Mesodermal cell (in vitro differentiated cells): Measurements from ENCODE around the gene CADM4.
"Not testable (repeated sequence)": the region's sequence is repeated elsewhere in the genome, so short reads cannot be mapped to it uniquely, and the experiment has no call there.

Source experiments
- H3K27ac ChIP-seq: 2 replicates; pipeline ENCODE4 v1.7.0; 2013; ENCODE audit warnings: mild to moderate bottlenecking, low read depth, low read length, moderate library complexity; ENCODE audit not compliant: severe bottlenecking
- H3K36me3 ChIP-seq: 2 replicates; pipeline ENCODE4 v1.7.1; 2013; ENCODE audit warnings: mild to moderate bottlenecking, low read length, moderate library complexity; ENCODE audit not compliant: control insufficient read depth, insufficient read depth
- H3K4me1 ChIP-seq: one replicate; pipeline ENCODE4 v1.7.1; 2013; ENCODE audit warnings: mild to moderate bottlenecking, low read length; ENCODE audit not compliant: insufficient read depth, control insufficient read depth, poor library complexity, severe bottlenecking
- H3K4me3 ChIP-seq: 2 replicates; pipeline ENCODE4 v1.7.0; 2013; ENCODE audit warnings: low read length, control low read depth, mild to moderate bottlenecking; ENCODE audit not compliant: insufficient read depth, poor library complexity, severe bottlenecking; ENCODE audit errors: extremely low read depth
- H3K9me3 ChIP-seq: 2 replicates; pipeline ENCODE4 v1.7.1; 2013; ENCODE audit warnings: mild to moderate bottlenecking, low read length, moderate library complexity; ENCODE audit not compliant: control insufficient read depth
- WGBS, 2 experiments: methylation state at CpG; one replicate each; pipeline ENCODE4 v1.1.5; 2013; ENCODE audit warnings: missing lambda C conversion rate in 2 of 2; ENCODE audit not compliant: insufficient coverage in 2 of 2; 5-methylcytosine and 5-hydroxymethylcytosine counted together

Gene CADM4

DNA sequence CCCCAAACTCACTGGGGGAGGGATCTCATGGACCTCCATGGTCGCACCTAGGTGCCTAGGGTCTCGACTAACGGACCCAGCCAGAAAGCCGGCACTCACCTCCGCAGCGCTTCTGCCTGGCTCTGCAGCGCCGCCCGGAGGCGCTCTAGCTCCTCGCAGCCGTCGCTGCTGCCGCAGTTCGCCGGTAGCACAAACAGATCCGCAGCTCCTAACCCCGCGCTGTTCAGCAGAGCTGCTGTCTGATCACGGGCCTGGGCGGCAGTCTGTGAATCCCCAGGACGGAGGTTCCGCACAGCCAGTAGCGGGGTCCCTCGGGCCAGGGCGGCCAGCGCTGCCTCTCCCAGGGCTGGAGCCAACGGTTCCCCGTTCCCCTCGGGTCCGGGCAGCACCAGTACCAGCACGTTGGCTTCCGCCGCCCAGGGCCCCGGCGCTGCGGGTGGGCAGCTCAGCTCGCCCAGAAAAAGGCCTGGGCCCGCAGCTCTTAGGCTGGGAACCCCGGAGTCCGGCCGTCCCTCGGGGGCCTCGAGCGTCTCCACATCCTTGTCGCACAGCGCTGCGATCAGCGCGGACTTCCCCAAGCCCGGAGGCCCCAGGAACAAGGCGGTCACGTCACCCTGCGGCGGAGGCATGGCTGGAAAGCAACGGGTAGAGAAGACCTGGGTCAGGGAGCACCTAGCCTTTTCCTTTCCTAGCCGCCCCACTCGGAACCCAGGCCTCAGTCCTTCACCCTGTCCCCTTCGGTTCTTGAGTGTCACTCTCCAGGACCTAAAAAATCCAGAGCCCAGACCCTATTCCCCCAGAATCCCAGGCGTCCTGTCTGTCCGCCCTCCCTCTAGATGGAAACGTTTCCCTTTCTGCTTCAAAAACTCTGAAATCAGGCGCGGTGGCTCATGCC is 44.7 kb downstream of the CADM4 start:
- Histone ChIP-seq H3K27ac (peak overlapping the region; percentile 100), H3K36me3 (peaks cover 62% of the 10 kb centered on the region), H3K4me3 (peak overlapping the region; percentile 83), H3K9me3 (no peaks in the 10 kb centered on the region), H3K4me1 (no peaks in the 10 kb centered on the region)
- WGBS, 2 experiments = 3 to 6% methylated on average over 59 to 62 of the region's 64 CpGs

DNA sequence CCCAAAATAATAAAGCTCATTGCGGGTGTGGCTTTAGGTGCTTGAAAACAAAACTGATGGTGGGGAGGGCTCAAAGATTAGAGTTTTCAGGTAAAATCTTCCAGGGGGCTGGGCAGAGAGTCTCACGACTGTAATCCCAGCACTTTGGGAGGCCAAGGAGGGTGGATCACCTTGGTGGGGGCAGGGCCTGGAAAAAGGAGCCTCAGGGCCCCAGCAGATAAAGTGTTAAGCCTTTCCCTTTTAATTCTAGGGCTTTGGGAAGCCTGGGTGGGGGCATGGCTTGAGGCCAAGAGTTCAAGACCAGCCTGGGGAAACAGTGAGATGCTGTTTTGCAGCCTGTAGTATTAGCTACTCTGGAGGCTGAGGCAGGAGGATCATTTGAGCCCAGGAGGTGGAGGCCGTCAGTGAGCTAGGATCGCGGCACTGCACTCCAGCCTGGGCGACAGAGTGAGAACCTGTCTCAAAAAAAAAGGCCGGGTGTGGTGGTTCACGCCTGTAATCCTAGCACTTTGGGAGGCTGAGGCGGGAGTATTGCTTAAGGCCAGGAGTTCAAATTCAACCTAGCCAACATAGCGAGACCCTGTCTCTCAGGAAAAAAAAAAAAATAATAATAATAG is 45.5 kb downstream of the CADM4 start:
- H3K27ac ChIP-seq = no peak overlapping the region
- H3K36me3 ChIP-seq = peaks cover 62% of the 10 kb centered on the region
- peak overlapping the region; percentile 83 for H3K4me3 ChIP-seq
- H3K9me3 ChIP-seq = no peaks in the 10 kb centered on the region
- no peaks in the 10 kb centered on the region for H3K4me1 ChIP-seq
- 89 to 91% methylated on average over 5 to 8 of the region's 10 CpGs for WGBS, 2 experiments

DNA sequence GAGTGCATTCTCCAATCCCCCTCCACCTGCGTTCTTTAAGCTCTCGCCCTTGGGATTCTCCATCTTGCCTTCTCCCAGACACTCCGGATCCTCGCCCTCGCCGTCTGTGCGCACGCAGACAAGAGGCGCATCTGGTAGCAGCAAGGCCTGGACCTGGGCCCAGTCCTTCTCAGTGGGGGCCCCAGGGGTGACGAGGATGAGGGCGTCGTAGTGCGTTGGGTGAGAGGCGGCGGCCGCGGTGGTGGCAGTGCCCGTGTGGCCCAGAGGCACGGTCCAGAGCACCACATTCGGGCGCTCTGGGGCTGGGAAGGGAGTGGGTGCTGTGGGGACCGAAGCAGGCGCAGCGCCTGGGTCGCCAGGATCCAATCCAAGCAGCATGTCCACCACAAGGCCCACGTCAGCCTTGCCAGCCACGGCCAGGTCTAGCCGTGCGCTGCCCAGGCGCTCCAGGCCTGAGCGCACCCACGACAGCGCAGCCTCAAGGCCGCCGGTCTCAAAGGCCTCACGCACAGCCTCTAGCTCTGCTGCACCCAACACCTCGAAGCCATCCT is 46.8 kb downstream of the CADM4 start:
- no peaks in the 10 kb centered on the region for H3K4me1 ChIP-seq
- H3K4me3 ChIP-seq = no peak overlapping the region
- WGBS, 2 experiments = 96% methylated on average over 29 to 37 of the region's 37 CpGs
- peaks cover 59% of the 10 kb centered on the region for H3K36me3 ChIP-seq
- H3K27ac ChIP-seq = no peak overlapping the region
- H3K9me3 ChIP-seq = no peaks in the 10 kb centered on the region

DNA sequence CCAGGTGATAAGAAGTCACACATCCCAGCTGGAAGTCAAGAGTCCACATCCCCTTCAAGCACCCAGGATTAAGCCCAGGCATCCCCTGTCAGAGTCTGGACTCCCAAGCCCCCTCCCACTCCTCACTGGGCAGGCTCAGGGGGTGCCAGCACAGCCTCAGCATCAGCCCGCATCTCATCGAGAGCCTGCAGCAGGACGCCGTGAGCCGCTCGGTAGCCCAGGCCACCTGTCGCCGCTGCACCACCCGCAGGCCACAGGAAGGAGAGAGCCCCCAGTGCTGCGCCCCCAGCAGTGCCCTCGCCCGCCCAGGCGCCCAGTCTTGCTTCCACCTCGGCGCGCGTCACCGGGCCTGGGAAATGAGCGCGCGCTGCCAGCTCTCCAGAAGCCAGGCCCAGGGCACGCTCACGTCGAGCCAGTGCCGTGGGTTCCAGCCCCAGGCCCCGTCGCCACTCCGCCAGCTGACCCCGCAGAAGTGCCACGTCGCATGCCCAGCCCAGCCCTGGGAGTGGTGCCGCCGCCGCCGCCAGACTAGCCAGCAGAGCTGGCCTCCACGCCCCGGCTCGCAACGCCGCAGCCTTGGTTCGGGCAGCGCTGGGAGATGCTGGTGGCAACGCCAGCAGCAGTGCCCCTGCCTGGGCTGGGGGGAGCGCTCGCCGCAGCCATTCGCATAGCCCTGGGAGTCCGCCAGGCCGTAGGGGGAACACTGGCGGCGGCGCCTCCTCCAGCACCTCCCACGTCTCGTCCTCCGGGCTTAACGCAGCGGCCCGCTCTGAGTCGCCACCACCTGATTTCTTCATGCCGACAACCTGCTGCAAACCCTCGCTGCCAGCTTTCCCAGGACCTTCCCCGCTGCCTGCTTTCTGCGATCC is 47.5 kb downstream of the CADM4 start:
- H3K9me3 ChIP-seq = no peaks in the 10 kb centered on the region
- WGBS, 2 experiments = 97 to 99% methylated on average over 45 to 62 of the region's 63 CpGs
- H3K4me3 ChIP-seq = no peak overlapping the region
- peaks cover 60% of the 10 kb centered on the region for H3K36me3 ChIP-seq
- no peaks in the 10 kb centered on the region for H3K4me1 ChIP-seq
- H3K27ac ChIP-seq = no peak overlapping the region

DNA sequence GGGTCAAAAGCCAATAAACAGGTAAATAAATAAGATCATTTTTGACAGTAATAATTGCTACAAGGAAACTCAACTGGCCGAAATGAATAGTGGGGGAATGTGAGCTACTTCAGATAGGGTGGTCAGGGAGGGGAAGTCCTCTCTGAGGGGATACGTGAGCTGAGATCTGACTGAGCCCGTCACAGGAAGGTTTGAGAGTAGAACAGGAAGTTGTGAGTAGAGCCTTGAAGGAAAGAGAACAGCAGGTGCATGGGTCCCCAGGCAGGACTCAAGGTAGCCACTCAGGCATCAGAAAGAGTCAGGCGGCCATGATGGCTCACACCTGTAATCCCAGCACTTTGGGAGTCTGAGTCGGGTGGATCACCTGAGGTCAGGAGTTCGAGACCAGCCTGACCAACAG is 50.0 kb downstream of the CADM4 start:
- no peak overlapping the region for H3K27ac ChIP-seq
- peaks cover 71% of the 10 kb centered on the region for H3K36me3 ChIP-seq
- no peak overlapping the region for H3K4me3 ChIP-seq
- 91 to 98% methylated on average over 4 to 6 of the region's 6 CpGs for WGBS, 2 experiments
- no peaks in the 10 kb centered on the region for H3K9me3 ChIP-seq
- no peaks in the 10 kb centered on the region for H3K4me1 ChIP-seq

DNA sequence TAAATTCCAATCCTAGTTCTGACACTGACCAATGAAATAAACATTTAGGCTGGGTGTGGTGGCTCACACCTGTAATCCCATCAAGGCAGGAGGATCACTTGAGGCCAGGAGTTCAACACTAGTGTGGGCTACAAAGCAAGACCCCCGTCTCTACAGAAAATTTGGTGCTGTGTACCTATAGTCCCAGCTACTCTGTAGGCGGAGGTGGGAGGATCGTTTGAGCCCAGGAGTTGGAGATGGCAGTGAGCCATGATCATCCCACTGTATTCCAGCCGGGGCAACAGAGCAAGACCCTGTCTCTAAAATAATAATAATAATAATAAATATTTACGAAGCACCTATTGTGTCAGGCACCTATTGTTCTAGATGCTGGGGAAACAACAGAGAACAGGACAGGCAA is 50.4 kb downstream of the CADM4 start:
- H3K27ac ChIP-seq = no peak overlapping the region
- no peaks in the 10 kb centered on the region for H3K4me1 ChIP-seq
- WGBS, 2 experiments = 100% methylated on average over 1 of the region's 5 CpGs; no CpG with 5 or more reads in 1 of the 2 experiments
- H3K9me3 ChIP-seq = no peaks in the 10 kb centered on the region
- peaks cover 67% of the 10 kb centered on the region for H3K36me3 ChIP-seq
- no peak overlapping the region for H3K4me3 ChIP-seq

DNA sequence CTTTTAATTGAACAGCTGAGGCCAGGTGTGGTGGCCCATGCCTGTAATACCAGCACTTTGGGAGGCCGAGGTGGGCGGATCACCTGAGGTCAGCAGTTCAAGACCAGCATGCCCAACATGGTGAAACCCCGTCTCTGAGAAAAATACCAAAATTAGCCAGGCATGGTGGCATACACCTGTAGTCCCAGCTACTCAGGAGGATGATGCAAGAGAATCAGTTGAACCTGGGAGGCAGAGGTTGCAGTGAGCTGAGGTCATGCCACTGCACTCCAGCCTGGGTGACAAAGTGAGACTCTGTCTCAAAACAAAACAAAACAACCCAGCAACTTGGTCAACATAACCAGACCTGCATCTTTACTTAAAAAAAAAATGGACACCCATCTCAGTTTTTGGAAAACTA is 52.6 kb downstream of the CADM4 start:
- not testable (repeated sequence) for H3K9me3 ChIP-seq, H3K27ac ChIP-seq, H3K4me1 ChIP-seq, H3K4me3 ChIP-seq
- WGBS, 2 experiments = 94 to 98% methylated on average over 3 of the region's 3 CpGs
- H3K36me3 ChIP-seq = peaks cover 45% of the 10 kb centered on the region

DNA sequence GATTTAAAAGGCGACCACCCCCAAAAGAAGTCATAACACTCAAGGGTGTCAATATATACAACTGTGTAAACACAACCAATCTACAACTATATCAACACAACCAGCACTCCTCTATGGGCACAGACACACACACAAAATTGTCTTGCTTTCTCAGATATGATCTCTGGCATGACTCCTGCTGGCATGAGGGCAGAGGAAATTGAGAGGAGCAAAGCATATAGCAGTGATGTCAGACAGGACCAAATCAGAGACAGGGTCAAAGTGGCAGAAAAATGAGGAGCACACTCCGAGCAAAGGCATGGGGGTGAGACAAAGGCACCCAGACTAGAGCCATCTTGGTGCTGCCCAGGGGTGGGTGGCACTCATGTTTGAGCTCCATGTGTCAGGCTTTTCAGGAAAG is 53.3 kb downstream of the CADM4 start:
- WGBS, 2 experiments = 83 to 93% methylated on average over 2 of the region's 2 CpGs
- H3K36me3 ChIP-seq = peaks cover 39% of the 10 kb centered on the region
- no peaks in the 10 kb centered on the region for H3K9me3 ChIP-seq
- no peaks in the 10 kb centered on the region for H3K4me1 ChIP-seq
- H3K27ac ChIP-seq = no peak overlapping the region
- no peak overlapping the region for H3K4me3 ChIP-seq

DNA sequence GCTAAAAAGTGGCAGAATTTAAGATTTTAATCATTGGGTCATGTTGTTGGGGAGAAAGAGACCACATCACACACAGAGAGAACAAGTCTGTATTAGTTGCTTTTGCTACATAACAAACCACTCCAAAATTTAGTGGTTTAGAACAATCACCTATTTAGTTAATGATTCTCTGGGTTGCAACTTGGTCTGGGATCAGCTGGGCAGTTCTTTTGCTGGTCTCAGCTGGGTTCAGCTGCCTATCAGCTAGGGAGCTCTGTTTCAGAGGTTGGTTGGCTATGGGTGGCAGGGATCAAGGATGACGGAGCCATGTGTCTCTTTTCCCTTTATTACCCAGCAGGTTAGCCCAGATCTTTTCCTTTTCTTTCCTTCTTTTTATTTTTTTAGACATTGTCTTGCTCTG is 55.2 kb downstream of the CADM4 start:
- no peak overlapping the region for H3K27ac ChIP-seq
- no peak overlapping the region for H3K4me3 ChIP-seq
- H3K9me3 ChIP-seq = no peaks in the 10 kb centered on the region
- H3K36me3 ChIP-seq = peaks cover 21% of the 10 kb centered on the region
- WGBS, 2 experiments = 100% methylated on average over 1 of the region's 1 CpG
- no peaks in the 10 kb centered on the region for H3K4me1 ChIP-seq

DNA sequence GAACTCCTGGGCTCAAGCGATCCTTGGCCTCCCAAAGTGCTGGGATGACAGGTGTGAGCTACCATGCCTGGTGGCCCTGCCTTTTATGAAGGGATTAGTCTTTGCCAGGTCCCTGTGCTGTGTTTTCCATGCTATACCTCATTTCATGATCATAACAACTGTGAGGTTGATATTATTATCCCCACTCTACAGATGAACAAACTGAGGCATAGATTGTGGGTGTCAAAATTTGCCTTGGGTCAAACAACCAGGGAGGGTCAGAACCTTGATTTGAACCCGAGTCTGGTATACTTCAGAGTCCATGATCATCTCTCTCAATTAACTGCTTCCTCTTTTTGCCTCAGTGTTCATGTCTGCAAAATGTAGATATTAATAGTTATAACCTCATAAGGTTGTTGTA is 57.2 kb downstream of the CADM4 start:
- Histone ChIP-seq H3K36me3 (peaks cover 12% of the 10 kb centered on the region), H3K4me1 (no peaks in the 10 kb centered on the region), H3K27ac (no peak overlapping the region), H3K4me3 (no peak overlapping the region), H3K9me3 (no peaks in the 10 kb centered on the region)
- WGBS, 2 experiments = 100% methylated on average over 1 of the region's 2 CpGs
